Neural progenitor cell (in vitro differentiated cells): ENCODE results near the gene OR12D1. TPM values are rescaled to one million over a fixed set of nuclear protein-coding genes. Genes with fewer than 3 reads are reported as not detected.

Experiments used
- DNase-seq: peaks from one replicate; pipeline ENCODE4 v3.0.0-alpha.2; 2016; ENCODE audit warnings: low spot score
- H2AFZ ChIP-seq: fragments of 200-600 bp; sonication (generic); replicated peaks from 2 replicates; pipeline ENCODE4 v1.6.1; 2016; ENCODE audit warnings: antibody characterized with exemption
- H3F3A ChIP-seq: fragments of 200-600 bp; sonication (generic); 2 replicates; pipeline ENCODE4 v1.6.1; 2016; ENCODE audit warnings: antibody characterized with exemption, low read depth
- H3K27ac ChIP-seq: fragments of 200-600 bp; sonication (generic); 2 replicates; pipeline ENCODE4 v1.5.1; 2016; ENCODE audit warnings: mild to moderate bottlenecking
- H3K27me3 ChIP-seq: fragments of 200-600 bp; sonication (generic); 2 replicates; pipeline ENCODE4 v1.6.1; 2016; ENCODE audit warnings: mild to moderate bottlenecking, moderate library complexity
- H3K36me3 ChIP-seq: fragments of 200-600 bp; sonication (generic); 2 replicates; pipeline ENCODE4 v1.5.1; 2016
- H3K4me1 ChIP-seq: fragments of 200-600 bp; sonication (generic); 2 replicates; pipeline ENCODE4 v1.6.1; 2016; ENCODE audit warnings: mixed run types
- H3K4me2 ChIP-seq: fragments of 200-600 bp; sonication (generic); 2 replicates; pipeline ENCODE4 v1.6.1; 2016
- H3K4me3 ChIP-seq: fragments of 200-600 bp; sonication (generic); 2 replicates; pipeline ENCODE4 v1.5.1; 2016
- H3K79me2 ChIP-seq: fragments of 200-600 bp; sonication (generic); 2 replicates; pipeline ENCODE4 v1.6.1; 2016; ENCODE audit warnings: low read depth
- H3K9ac ChIP-seq: fragments of 200-600 bp; sonication (generic); 2 replicates; pipeline ENCODE4 v1.6.1; 2016
- H3K9me3 ChIP-seq: fragments of 200-600 bp; sonication (generic); 2 replicates; pipeline ENCODE4 v1.5.1; 2016; ENCODE audit warnings: low read depth
- H4K20me1 ChIP-seq: fragments of 200-600 bp; sonication (generic); 2 replicates; pipeline ENCODE4 v1.6.1; 2016; ENCODE audit warnings: low read depth
- H3K27ac Mint-ChIP-seq: 3 replicates; pipeline ENCODE4 v1.8.0; 2021; ENCODE audit warnings: mixed read lengths
- H3K27me3 Mint-ChIP-seq: 2 replicates; pipeline ENCODE4 v1.8.0; 2022; ENCODE audit warnings: low read depth, mild to moderate bottlenecking, inconsistent platforms, moderate library complexity, mixed read lengths; ENCODE audit not compliant: insufficient read depth
- H3K36me3 Mint-ChIP-seq: 3 replicates; pipeline ENCODE4 v1.8.0; 2021; ENCODE audit warnings: mixed read lengths
- H3K4me1 Mint-ChIP-seq: 3 replicates; pipeline ENCODE4 v1.8.0; 2021; ENCODE audit warnings: mixed read lengths
- H3K4me3 Mint-ChIP-seq: 3 replicates; pipeline ENCODE4 v1.8.0; 2021; ENCODE audit warnings: mild to moderate bottlenecking, moderate library complexity, mixed read lengths
- H3K9me3 Mint-ChIP-seq: 3 replicates; pipeline ENCODE4 v1.8.0; 2020; ENCODE audit warnings: mixed read lengths
- EZH2 ChIP-seq: fragments of 200-600 bp; sonication (generic); IDR thresholded peaks from 2 replicates; pipeline ENCODE4 v1.6.1; 2017; ENCODE audit warnings: antibody characterized with exemption, mild to moderate bottlenecking, moderate library complexity
- EZH2phosphoT487 ChIP-seq: fragments of 200-600 bp; sonication (generic); IDR thresholded peaks from 2 replicates; pipeline ENCODE4 v1.6.1; 2017; ENCODE audit warnings: antibody characterized with exemption
- total RNA-seq: library from RNA; depleted of rRNA; stranded (reverse); fragments of >200 nt; gene quantifications from 2 replicates; pipeline ENCODE4 v1.2.3, GENCODE V29; 2015; ENCODE audit warnings: low replicate concordance
- TF ChIP-seq, protein P1 (sequence below): fragments of 200-600 bp; sonication (generic); IDR thresholded peaks from 2 replicates; pipeline ENCODE4 v1.5.1; 2017; ENCODE audit warnings: antibody characterized with exemption, mild to moderate bottlenecking

OR12D1 gene
- total RNA-seq, 1 donor from 2014 or later: not detected

DNA sequence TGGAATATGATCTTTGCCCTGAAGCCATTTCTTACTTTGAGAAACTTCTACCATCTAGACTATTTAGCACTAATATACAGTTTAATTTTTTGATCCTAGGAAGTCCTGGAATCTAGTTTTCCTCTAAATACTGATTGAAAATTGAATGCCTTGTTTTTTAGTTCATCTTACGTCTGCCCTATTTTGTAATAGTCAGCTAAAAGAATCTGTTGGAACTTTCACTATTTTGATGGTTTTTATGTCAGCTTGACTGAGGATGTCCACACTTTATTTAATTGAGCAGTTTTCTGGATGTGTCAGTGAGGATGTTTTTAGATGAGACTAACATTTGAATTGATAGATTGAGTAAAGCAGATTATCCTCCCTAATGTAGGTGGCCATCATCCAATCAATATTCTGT, 10.9 kb upstream of the OR12D1 start:
- Histone ChIP-seq H3K36me3 (no peaks in the 10 kb centered on the region), H2AFZ (no peak overlapping the region), H3K4me1 (no peaks in the 10 kb centered on the region), H3K4me2 (no peak overlapping the region), H3K79me2 (no peaks in the 10 kb centered on the region), H3K9ac (no peak overlapping the region), H3K9me3 (no peaks in the 10 kb centered on the region), H4K20me1 (no peaks in the 10 kb centered on the region), H3K4me3 (no peak overlapping the region), H3K27ac (no peak overlapping the region), H3F3A (no peaks in the 10 kb centered on the region), H3K27me3 (no peaks in the 10 kb centered on the region)
- H3K4me3 Mint-ChIP-seq: no peak overlapping the region
- H3K27me3 Mint-ChIP-seq: no peaks in the 10 kb centered on the region
- DNase-seq: no peak
- H3K4me1 Mint-ChIP-seq: no peaks in the 10 kb centered on the region
- no peaks in the 10 kb centered on the region for H3K9me3 Mint-ChIP-seq
- H3K27ac Mint-ChIP-seq: no peak overlapping the region
- TF ChIP-seq, protein P1, sequence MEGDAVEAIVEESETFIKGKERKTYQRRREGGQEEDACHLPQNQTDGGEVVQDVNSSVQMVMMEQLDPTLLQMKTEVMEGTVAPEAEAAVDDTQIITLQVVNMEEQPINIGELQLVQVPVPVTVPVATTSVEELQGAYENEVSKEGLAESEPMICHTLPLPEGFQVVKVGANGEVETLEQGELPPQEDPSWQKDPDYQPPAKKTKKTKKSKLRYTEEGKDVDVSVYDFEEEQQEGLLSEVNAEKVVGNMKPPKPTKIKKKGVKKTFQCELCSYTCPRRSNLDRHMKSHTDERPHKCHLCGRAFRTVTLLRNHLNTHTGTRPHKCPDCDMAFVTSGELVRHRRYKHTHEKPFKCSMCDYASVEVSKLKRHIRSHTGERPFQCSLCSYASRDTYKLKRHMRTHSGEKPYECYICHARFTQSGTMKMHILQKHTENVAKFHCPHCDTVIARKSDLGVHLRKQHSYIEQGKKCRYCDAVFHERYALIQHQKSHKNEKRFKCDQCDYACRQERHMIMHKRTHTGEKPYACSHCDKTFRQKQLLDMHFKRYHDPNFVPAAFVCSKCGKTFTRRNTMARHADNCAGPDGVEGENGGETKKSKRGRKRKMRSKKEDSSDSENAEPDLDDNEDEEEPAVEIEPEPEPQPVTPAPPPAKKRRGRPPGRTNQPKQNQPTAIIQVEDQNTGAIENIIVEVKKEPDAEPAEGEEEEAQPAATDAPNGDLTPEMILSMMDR: no peak
- H3K36me3 Mint-ChIP-seq: no peaks in the 10 kb centered on the region

DNA sequence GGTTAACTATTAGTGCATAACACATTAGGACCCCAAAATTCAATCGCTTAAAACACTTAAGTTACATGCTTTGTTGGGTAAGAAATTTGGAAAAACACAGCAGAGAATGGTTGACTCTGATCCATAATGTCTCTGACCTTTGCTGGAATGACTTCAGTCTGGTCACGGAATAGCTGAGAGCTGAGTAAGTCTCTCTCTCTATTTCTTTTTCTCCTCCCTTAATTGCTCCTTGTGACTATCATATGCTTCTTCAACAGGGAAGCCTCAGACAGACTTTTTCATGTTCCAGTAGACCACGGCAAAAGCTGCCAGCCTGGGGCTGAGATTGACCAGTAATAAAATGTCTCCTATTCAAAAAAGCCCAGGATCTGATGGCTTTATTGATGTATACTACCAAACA, 4.8 kb downstream of the OR12D1 start:
- no peak for DNase-seq
- H3K79me2 ChIP-seq: no peaks in the 10 kb centered on the region
- H3K4me2 ChIP-seq: no peak overlapping the region
- no peak overlapping the region for H2AFZ ChIP-seq
- H3F3A ChIP-seq: no peaks in the 10 kb centered on the region
- Mint-ChIP-seq H3K27me3 (no peaks in the 10 kb centered on the region), H3K4me3 (no peak overlapping the region), H3K9me3 (no peaks in the 10 kb centered on the region), H3K4me1 (no peaks in the 10 kb centered on the region), H3K36me3 (no peaks in the 10 kb centered on the region), H3K27ac (no peak overlapping the region)
- no peaks in the 10 kb centered on the region for H3K27me3 ChIP-seq
- no peaks in the 10 kb centered on the region for H3K36me3 ChIP-seq
- H3K9me3 ChIP-seq: no peaks in the 10 kb centered on the region
- H3K9ac ChIP-seq: no peak overlapping the region
- H4K20me1 ChIP-seq: no peaks in the 10 kb centered on the region
- H3K4me3 ChIP-seq: no peak overlapping the region
- H3K4me1 ChIP-seq: no peaks in the 10 kb centered on the region
- no peak overlapping the region for H3K27ac ChIP-seq
- no peak for TF ChIP-seq EZH2phosphoT487
- no peak for TF ChIP-seq EZH2
- TF ChIP-seq, protein P1: no peak

DNA sequence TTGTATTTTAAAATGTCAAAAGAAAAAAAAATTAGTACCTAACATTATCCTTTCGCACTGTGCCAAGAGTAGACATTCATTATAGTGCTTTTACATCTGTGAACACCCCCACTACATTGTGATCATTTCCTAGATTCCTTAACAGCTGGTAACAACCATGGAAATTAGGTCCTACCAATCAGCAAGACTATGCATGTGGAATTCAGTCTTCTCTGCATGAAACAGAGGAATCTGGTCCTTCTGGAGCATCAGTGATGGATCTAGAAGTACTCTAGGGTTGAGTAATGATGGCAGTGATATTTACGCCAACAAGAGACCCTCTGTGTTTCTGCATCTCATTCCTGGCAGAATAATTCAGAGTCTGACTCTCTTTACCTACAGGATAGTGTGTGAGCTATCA, 9.4 kb downstream of the OR12D1 start:
- no peaks in the 10 kb centered on the region for H3F3A ChIP-seq
- H3K36me3 Mint-ChIP-seq: no peaks in the 10 kb centered on the region

More for the DNA sequence above, 9.4 kb downstream of the OR12D1 start:
- H3K79me2 ChIP-seq: no peaks in the 10 kb centered on the region
- H3K36me3 ChIP-seq: no peaks in the 10 kb centered on the region
- no peak for DNase-seq
- no peaks in the 10 kb centered on the region for H3K9me3 ChIP-seq
- no peaks in the 10 kb centered on the region for H4K20me1 ChIP-seq
- no peaks in the 10 kb centered on the region for H3K9me3 Mint-ChIP-seq
- no peaks in the 10 kb centered on the region for H3K4me1 Mint-ChIP-seq
- H3K9ac ChIP-seq: no peak overlapping the region
- H3K4me3 Mint-ChIP-seq: no peak overlapping the region
- H3K27me3 ChIP-seq: no peaks in the 10 kb centered on the region
- TF ChIP-seq, protein P1: no peak
- TF ChIP-seq EZH2phosphoT487 (no peak), EZH2 (no peak)
- H3K27ac Mint-ChIP-seq: no peak overlapping the region
- no peak overlapping the region for H3K27ac ChIP-seq
- H2AFZ ChIP-seq: no peak overlapping the region
- H3K4me3 ChIP-seq: no peak overlapping the region
- H3K4me1 ChIP-seq: no peaks in the 10 kb centered on the region
- no peak overlapping the region for H3K4me2 ChIP-seq
- H3K27me3 Mint-ChIP-seq: peaks cover 2% of the 10 kb centered on the region
